Activated T-cell treated with anti-CD3 and anti-CD28 coated beads, Interleukin-2, amount 50 U/mL, for 72 hours (primary cell): ENCODE data around the gene ZCCHC14. TPM values are rescaled to one million over a fixed set of nuclear protein-coding genes. Genes with fewer than 3 reads are reported as not detected.

ENCODE experiments used
- ATAC-seq, 2 donors: fragments of 150-1000 bp; cut with Tn5 transposase; replicated peaks in 1 of 2; 2 replicates each; pipeline ENCODE4 v1.10.0; 2021; ENCODE audit warnings: moderate library complexity in 2 of 2, mild to moderate bottlenecking in 1 of 2
- DNase-seq, 2 donors: peaks; one replicate each; pipeline ENCODE4 v3.0.0; 2021 to 2022; ENCODE audit warnings: mixed read lengths in 1 of 2
- H3K27ac Mint-ChIP-seq: one replicate; pipeline ENCODE4 v1.8.0; 2022; ENCODE audit warnings: mild to moderate bottlenecking, moderate library complexity, mixed read lengths
- H3K27me3 Mint-ChIP-seq: one replicate; pipeline ENCODE4 v1.8.0; 2022; ENCODE audit warnings: low read depth, mixed read lengths
- H3K36me3 Mint-ChIP-seq, 2 donors: one replicate each; pipeline ENCODE4 v1.8.0; 2022; ENCODE audit warnings: mixed read lengths in 2 of 2, mild to moderate bottlenecking in 1 of 2; ENCODE audit not compliant: insufficient read depth in 2 of 2
- H3K4me1 Mint-ChIP-seq: one replicate; pipeline ENCODE4 v1.8.0; 2022; ENCODE audit warnings: low read depth, mixed read lengths
- H3K4me3 Mint-ChIP-seq, 2 donors: one replicate each; pipeline ENCODE4 v1.8.0; 2022; ENCODE audit warnings: mild to moderate bottlenecking in 2 of 2, mixed read lengths in 2 of 2, moderate library complexity in 2 of 2
- H3K9me3 Mint-ChIP-seq, 2 donors: one replicate each; pipeline ENCODE4 v1.8.0; 2022; ENCODE audit warnings: mixed read lengths in 2 of 2
- total RNA-seq, 2 donors: library from RNA; stranded (reverse); gene quantifications; one replicate each; pipeline ENCODE4 v1.2.3, GENCODE V29; 2022

The ZCCHC14 gene
- total RNA-seq, 2 donors from 2014 or later, result 13.6 to 14.1 TPM

DNA sequence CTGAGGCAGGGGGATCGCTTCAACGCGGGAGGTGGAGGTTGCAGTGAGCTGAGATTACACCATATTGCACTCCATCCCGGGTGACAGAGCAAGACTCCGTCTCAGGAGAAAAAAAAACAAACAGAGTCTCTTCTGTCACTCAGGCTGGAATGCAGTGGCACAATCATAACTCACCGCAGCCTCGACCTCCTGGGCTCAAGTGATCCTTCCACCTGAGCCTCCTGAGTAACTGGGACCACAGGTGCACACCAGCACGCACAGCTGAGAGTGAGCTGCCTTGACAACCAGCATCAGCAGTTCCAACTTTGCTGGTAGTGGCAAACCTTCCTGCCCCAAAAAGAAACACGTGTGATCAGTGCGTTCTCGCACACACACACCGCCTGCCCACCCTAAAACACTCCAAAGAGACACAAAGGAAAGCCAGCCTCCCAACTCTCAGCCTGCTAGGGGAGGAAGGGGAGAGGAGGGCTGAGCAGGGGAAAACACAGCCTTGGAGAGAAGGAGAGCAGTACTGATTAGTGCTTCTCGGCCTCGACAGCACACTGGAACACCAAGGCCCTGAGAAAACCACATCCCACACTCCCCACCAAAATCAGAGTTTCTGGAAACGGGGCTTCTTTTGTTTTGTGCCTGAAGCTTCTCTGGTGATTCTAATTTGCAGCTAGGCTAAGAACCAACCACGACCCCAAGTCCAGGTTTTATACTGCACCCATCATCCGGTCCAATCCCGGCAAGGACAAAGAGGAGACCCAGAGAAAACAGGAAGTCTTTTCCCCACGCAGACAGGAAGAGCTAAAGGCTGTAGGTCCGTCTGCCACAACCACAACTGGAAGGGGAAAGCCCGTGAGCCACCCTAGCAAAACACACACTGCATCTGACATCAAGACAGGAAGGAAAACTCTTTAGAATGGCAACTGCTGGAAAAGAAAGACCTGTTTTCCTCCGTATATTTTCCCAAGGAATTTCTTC is 28.8 kb downstream of the ZCCHC14 start:
- Mint-ChIP-seq H3K4me3 (peak overlapping the region; percentile 83 to 95), H3K9me3 (no peaks in the 10 kb centered on the region), H3K4me1 (peaks cover 66% of the 10 kb centered on the region), H3K27me3 (no peaks in the 10 kb centered on the region), H3K36me3 (peaks cover 0 to 2% of the 10 kb centered on the region in 2 donors), H3K27ac (peak overlapping the region; percentile 94)
- DNase-seq (peak; percentile 58 to 63), ATAC-seq (peak; percentile 72 to 79)

GRCh38 chr16:87461466-87461991 is 31.3 kb downstream of the ZCCHC14 start:
- ATAC-seq (no peak), DNase-seq (peak in 1 of 2 donors; percentile 16)
- Mint-ChIP-seq H3K27me3 (no peaks in the 10 kb centered on the region), H3K27ac (no peak overlapping the region), H3K4me1 (peaks cover 84% of the 10 kb centered on the region), H3K4me3 (no peak overlapping the region), H3K9me3 (no peaks in the 10 kb centered on the region), H3K36me3 (peaks cover 0 to 11% of the 10 kb centered on the region in 2 donors)

GRCh38 chr16:87460936-87461335 is 31.9 kb downstream of the ZCCHC14 start:
- Mint-ChIP-seq H3K9me3 (no peaks in the 10 kb centered on the region), H3K4me1 (peaks cover 78% of the 10 kb centered on the region), H3K27ac (no peak overlapping the region), H3K4me3 (no peak overlapping the region), H3K27me3 (no peaks in the 10 kb centered on the region), H3K36me3 (peaks cover 0 to 11% of the 10 kb centered on the region in 2 donors)
- ATAC-seq, result no peak
- DNase-seq, result no peak

GRCh38 chr16:87459833-87460232 is 33.0 kb downstream of the ZCCHC14 start:
- Mint-ChIP-seq H3K27me3 (no peaks in the 10 kb centered on the region), H3K27ac (no peak overlapping the region), H3K4me1 (peaks cover 69% of the 10 kb centered on the region), H3K4me3 (no peak overlapping the region), H3K36me3 (peaks cover 0 to 11% of the 10 kb centered on the region in 2 donors), H3K9me3 (no peaks in the 10 kb centered on the region)
- no peak for ATAC-seq
- no peak for DNase-seq

GRCh38 chr16:87459027-87459426 is 33.8 kb downstream of the ZCCHC14 start:
- peaks cover 0 to 11% of the 10 kb centered on the region in 2 donors for H3K36me3 Mint-ChIP-seq
- peaks cover 61% of the 10 kb centered on the region for H3K4me1 Mint-ChIP-seq
- ATAC-seq (no peak), DNase-seq (no peak)
- no peaks in the 10 kb centered on the region for H3K27me3 Mint-ChIP-seq
- no peak overlapping the region for H3K27ac Mint-ChIP-seq
- H3K9me3 Mint-ChIP-seq, result no peaks in the 10 kb centered on the region
- no peak overlapping the region for H3K4me3 Mint-ChIP-seq

DNA sequence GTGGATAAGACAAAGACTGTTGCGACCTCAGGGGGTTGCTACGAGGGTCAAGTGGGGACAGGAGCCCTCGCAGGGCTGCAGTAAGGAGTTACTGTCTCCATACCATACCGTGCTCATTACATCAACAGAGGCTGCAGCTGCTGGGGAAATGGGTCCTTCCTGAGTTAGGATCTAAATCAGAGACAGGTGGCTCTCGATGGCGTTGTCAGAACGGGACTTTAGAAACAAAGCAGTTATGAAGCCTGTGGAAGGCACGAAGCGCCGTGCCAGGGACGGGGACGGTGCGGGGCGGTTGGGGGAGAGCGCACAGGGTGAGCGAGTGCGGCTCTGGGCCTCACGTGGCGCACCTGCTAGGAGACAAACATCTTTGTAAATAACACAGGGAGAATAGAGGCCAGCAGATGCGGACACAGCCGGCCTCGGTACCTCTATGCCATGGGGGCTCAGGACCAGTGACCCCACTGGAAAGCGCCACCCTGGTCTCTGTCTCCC is 34.4 kb downstream of the ZCCHC14 start:
- peaks cover 0 to 11% of the 10 kb centered on the region in 2 donors for H3K36me3 Mint-ChIP-seq
- no peaks in the 10 kb centered on the region for H3K27me3 Mint-ChIP-seq
- H3K4me1 Mint-ChIP-seq, result peaks cover 55% of the 10 kb centered on the region
- ATAC-seq, result no peak
- no peaks in the 10 kb centered on the region for H3K9me3 Mint-ChIP-seq
- no peak overlapping the region for H3K27ac Mint-ChIP-seq
- H3K4me3 Mint-ChIP-seq, result peak overlapping the region in 1 of 2 donors; percentile 79
- DNase-seq, result no peak

- peak overlapping the region; percentile 68 to 79 for H3K4me3 Mint-ChIP-seq
- peaks cover 0 to 11% of the 10 kb centered on the region in 2 donors for H3K36me3 Mint-ChIP-seq
- DNase-seq, result peak; percentile 68 to 72
Observed at GRCh38 chr16:87457709-87458423, 35.0 kb downstream of the ZCCHC14 start.

DNA sequence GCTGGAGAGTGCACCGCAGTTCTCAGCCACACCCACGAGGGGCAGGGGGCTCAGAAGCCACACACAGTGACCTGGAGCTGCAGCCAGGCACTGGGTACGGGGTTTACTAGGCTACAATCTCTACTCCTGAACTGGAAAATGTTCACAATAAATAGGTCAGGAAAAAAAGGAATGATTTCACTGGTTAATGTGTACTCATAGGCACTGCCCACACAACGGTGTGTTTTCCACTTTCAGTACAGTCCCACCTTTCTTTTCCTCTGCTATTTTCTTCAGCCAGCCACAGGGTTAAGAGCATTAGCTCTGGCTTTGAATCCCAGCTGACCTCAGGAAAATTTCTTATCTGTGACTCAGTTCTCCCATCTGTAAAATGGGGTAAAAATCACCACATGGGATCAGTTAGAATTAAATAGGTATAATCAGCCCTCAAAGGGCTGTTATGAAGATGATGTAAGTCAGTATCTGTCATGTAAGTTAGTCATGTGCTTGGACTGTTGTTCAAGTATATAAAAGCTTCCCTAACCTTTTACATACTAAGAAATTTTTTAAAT is 35.7 kb downstream of the ZCCHC14 start:
- Mint-ChIP-seq H3K27ac (peak overlapping the region; percentile 92), H3K4me3 (peak overlapping the region; percentile 68 to 79), H3K27me3 (no peaks in the 10 kb centered on the region), H3K9me3 (no peaks in the 10 kb centered on the region), H3K4me1 (peaks cover 42% of the 10 kb centered on the region), H3K36me3 (peaks cover 0 to 14% of the 10 kb centered on the region in 2 donors)
- DNase-seq (no peak), ATAC-seq (peak; percentile 58 to 64)

More at GRCh38 chr16:87457709-87458423, 35.0 kb downstream of the ZCCHC14 start:
- Mint-ChIP-seq H3K27ac (peak overlapping the region; percentile 92), H3K4me1 (peaks cover 49% of the 10 kb centered on the region), H3K9me3 (no peaks in the 10 kb centered on the region), H3K27me3 (no peaks in the 10 kb centered on the region)
- ATAC-seq, result peak; percentile 84

DNA sequence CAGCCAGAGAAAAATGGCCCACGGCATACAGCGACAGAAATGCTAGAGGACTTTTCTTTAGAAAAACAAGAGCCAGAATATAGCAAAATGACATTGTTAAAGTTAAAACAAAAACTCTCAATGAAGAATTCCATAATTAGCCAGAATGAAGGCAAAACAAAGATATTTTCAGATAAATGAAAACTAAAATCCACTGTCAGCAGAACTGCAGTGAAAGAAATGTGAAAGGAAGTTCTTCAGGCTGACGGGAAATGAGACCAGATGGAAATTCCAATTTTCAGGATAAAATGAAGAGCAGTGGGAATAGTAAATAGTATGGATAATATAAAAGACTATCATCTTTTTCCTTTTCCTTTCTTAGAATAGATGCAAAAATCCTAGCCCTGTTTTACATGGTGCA is 38.4 kb downstream of the ZCCHC14 start:
- H3K4me3 Mint-ChIP-seq, result no peak overlapping the region
- DNase-seq (no peak), ATAC-seq (no peak)
- H3K9me3 Mint-ChIP-seq, result no peaks in the 10 kb centered on the region
- H3K36me3 Mint-ChIP-seq, result peaks cover 0 to 15% of the 10 kb centered on the region in 2 donors
- peaks cover 25% of the 10 kb centered on the region for H3K4me1 Mint-ChIP-seq
- H3K27ac Mint-ChIP-seq, result peak overlapping the region; percentile 59
- no peaks in the 10 kb centered on the region for H3K27me3 Mint-ChIP-seq

GRCh38 chr16:87453326-87453725 is 39.5 kb downstream of the ZCCHC14 start:
- H3K4me3 Mint-ChIP-seq, result no peak overlapping the region
- no peaks in the 10 kb centered on the region for H3K9me3 Mint-ChIP-seq
- peaks cover 2 to 18% of the 10 kb centered on the region in 2 donors for H3K36me3 Mint-ChIP-seq
- peaks cover 16% of the 10 kb centered on the region for H3K4me1 Mint-ChIP-seq
- no peak for ATAC-seq
- H3K27ac Mint-ChIP-seq, result no peak overlapping the region
- H3K27me3 Mint-ChIP-seq, result no peaks in the 10 kb centered on the region
- DNase-seq, result no peak

- no peak for DNase-seq
- H3K4me3 Mint-ChIP-seq, result no peak overlapping the region
- peaks cover 4% of the 10 kb centered on the region for H3K4me1 Mint-ChIP-seq
- no peak overlapping the region for H3K27ac Mint-ChIP-seq
- H3K36me3 Mint-ChIP-seq, result peaks cover 3 to 16% of the 10 kb centered on the region in 2 donors
- H3K9me3 Mint-ChIP-seq, result no peaks in the 10 kb centered on the region
- ATAC-seq, result no peak
- H3K27me3 Mint-ChIP-seq, result no peaks in the 10 kb centered on the region
Observed at GRCh38 chr16:87451563-87452210, 41.1 kb downstream of the ZCCHC14 start.

DNA sequence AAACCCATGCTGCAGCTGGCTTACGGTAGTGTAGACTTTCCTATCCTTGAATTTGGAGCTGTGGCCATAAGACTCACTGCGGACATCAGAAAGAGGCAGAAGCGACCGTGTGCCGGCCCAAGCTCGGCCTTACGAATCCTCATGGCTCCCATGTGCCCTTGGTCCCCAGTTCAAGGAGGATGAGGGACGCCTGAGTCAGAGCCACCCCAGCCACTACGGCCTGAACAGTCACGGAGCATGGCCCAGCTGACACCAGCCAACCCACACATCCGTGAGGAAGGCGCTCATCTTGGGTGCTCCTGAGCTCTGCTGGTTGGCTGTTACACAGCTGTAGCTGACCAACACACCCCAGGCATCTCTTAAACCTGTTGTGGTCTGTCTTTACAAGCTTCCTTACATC is 44.0 kb downstream of the ZCCHC14 start:
- H3K9me3 Mint-ChIP-seq, result no peaks in the 10 kb centered on the region
- H3K36me3 Mint-ChIP-seq, result peaks cover 6 to 21% of the 10 kb centered on the region in 2 donors
- DNase-seq (no peak), ATAC-seq (no peak)
- no peak overlapping the region for H3K27ac Mint-ChIP-seq
- H3K4me3 Mint-ChIP-seq, result no peak overlapping the region
- peaks cover 6% of the 10 kb centered on the region for H3K4me1 Mint-ChIP-seq
- H3K27me3 Mint-ChIP-seq, result no peaks in the 10 kb centered on the region
